Eye (tissue), 1 donor: ENCODE measurements around the gene ABLIM1.

ENCODE experiments used
- DNase-seq: peaks from one replicate; pipeline ENCODE4 v3.0.0-alpha.2; 2015

ABLIM1 gene

DNA sequence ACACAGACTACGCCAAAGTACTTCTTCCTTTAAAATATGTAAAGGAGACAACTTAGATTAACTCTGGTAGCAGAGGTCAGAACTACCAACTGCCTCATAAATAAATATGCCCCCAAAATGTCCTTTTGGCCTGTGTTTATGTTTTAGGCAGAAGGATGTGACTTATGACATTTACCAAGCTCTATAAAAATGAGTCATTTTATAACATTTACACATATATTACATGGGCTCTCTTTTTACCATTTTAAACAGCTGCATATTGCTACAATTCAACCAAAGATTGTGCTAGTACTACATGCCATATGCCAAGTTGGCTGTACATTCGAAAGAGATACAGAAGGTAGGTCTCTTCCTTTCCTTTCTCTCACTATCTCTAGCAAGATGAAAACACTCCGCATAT lies 12.4 kb downstream of the ABLIM1 start:
- no peak for DNase-seq

DNA sequence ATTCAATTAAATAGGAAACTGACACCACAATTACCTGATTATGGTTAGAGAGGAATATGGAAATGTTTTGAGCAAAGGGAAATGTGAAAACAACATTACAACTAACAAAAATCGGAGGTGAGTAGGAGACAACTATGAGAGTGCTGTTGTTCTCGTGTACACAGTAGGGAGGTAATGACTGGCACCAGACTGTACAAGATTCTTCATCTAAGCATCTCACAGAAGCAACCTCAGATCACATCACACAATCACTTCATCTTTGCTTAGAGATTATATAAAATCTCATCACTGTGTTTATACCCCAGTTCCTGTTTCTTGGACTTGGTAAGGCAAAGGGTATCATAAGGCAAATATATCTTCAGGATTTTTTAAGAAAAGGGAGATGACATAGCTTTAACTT lies 14.9 kb downstream of the ABLIM1 start:
- DNase-seq: no peak

DNA sequence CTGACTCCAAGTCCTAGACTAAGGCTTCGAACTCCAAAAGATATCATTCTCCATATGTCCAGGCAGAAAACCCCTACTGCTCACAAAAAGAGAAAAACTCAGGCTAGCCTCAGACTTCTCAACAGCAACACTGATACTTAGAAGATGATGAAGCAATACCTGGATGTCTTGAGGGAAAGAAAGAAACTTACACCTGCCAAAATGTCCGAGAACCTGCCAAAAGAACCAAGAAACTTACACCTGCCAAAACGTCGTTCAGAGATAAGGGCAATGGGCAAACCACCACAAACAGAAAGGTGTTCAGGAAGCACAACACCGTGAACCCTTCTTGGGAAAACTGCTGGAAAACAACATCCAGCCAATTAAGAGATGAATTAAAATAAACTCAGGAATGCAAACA lies 15.3 kb downstream of the ABLIM1 start:
- no peak for DNase-seq

DNA sequence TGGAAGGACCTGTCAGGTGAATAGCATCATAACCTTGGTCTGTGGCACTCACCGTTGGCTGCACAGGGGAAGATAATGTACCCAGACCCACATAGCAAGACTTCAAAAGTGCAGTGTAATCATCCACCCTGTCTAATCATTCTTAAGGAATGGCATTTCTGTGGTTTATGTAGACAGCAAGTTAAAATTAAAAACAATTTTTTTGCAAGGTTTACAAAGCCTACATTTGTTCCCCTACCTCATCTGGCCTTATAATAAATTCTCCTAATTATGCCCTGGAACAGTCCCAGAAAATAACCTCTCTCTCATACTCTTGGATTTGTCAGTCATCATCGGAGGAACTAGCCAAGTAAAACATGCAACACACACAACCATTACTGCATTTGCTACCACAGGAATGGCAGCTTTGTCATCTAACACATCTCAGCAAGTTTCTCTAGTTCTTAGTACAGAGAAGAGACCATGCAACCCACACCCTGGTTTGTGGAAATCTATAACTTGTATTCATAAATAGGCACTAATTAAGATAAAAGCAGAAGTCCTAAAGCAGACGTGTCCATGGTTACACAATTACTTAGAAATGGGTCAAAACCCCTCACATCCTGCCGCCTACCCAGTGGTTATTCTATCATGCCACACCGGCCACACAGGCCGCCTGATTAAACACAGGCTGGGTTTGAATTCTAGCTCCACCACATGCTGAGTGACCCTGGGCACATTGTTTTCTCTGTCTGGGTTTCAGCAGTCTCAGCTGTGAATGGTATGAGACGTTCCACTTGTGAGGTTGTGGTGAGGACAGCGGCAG lies 19.1 kb downstream of the ABLIM1 start:
- peak; percentile 85 for DNase-seq

DNA sequence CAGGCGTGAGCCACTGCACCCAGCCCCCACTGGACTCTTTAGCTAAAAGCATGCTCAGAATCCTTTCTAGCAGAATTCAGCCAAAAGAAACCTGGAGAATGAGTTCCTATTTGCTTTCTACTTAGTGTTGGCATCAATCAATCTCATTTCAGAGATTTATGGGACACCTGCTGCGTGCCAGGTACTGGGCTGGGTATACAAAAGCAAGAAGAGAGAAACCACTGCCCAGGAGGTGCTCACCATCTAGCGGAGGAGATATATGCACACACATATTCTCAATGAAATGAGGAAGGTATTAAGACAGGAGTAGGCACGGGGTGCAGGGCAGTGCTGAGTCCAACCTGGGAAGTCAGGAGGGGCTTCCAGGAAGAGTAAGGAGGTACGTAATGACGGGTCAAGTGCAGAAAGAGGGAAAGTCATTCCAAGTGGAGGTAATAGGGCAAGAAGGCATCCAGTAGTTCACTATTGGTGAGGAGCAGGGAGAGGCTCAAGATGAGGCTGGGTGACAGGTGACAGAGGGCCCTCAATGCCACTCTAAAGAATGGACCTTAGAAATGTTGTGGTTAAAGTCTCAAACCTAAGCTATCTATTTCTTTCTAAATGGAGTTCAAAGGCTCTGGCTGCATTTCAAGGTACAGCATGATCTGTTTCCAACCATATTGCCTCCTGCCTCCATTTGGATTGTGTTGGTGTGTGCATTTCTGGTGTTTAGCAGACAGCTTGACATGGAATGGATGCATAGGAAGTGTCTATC lies 22.1 kb downstream of the ABLIM1 start:
- DNase-seq: no peak

DNA sequence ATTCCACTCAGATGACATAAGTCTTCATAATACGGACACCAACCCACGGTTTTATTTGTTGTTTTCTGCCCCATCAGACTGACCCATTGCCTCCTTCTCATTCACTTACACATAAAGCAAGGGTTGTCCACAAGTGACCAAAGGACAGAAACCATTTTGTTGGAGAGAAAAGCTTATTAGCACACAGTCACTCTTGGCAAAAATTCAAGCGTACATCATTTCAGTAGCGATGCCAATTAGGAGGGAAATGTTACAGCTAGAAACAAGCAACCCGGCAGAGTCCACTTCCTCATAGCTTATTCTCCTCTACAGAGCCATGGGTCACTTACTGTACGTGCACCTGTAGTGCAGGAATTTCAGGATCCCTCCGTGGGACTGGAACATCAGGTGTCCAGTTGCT lies 23.0 kb downstream of the ABLIM1 start:
- peak; percentile 45 for DNase-seq

DNA sequence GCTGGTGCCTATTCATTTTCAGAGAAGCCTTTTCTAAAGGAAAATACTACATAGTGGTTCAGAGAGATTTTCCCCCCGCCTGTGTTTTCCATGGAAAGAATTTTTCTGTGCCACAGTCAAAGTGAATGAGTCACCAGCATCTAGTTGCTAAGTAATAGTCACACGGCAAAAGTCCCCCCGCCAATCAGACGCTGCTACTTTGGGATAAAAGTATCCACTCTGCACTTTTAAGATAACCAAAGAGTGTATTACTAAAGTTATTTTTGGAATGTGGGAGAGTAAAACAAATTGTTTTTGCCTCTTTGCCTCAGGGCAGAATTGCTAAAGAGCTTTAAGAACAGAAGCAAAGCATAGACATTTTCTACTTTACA lies 23.5 kb downstream of the ABLIM1 start:
- DNase-seq: peak; percentile 77

DNA sequence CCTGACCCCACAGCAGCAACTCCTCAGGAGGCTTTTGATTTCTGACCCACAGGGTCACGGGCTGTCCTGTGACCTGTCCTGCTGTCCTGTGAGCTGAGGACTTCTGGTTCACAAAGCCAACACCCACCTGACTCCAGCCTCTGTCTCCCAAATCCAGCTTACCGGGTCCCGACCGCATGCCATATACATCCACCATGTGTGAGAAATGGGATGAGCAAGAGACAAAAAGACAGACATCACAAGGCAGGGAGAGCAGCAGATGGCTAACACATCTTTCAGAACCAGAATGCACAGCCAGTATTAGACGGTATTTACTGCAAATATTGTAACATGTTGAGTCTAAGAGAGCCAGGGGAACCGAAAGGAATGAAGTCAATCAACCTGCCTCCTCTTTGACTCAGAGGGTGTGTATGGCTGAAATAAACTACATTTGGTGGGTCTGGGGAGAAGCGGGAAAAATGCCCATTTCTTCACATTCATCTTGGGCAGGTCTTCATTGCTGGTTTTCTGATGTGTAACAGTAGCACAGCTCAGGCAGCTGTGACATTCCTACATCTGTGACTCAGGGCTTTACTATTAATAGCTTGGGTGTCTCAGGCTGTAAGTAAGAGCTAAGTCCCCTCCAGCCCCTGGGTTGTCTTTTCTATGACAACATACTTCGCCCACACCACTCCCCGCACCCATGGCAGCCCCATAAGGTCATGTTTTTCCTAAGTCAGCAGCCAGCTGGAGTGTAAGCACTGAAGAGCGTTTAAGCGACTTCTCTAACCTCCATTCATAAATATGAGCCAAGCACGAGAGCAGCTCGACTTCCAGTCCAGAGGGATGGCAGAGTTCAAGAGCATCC lies 25.0 kb downstream of the ABLIM1 start:
- DNase-seq: peak; percentile 73

DNA sequence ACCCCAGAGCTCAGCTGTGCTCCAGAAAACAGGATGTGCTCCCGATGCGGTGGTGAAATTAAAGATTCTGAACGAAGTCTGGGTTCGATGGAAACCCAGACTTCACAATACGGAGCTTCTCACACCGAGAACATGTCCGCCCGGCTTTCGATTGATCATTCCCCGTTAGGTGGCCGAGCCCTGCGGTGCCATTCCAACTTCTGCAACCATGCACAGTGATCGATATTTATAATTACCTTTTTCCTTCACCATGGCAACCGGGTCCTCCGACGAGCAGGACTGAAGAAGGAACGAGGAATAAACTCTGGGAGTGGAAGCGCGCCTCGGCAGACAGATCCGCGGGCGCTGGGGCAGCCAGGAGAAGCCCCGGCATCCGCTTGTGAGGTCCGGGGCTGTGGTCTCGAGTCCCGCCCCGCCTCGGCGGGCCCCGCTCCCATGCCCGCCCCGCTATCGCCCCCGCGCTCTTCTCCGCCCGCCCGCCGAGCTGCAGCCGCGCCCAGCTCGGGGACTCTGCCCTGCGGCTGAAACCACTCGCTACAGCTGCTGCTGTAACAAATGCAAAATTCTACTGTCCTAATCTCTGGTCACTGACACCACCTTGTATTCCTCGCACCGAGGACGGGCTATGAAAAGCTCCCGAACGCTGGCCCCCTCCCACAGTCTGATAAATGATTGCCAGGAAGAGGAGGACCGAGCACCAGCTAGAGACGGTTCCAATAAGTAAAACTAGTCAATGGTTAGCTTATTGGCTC lies 26.2 kb downstream of the ABLIM1 start:
- DNase-seq: peak; percentile 83

DNA sequence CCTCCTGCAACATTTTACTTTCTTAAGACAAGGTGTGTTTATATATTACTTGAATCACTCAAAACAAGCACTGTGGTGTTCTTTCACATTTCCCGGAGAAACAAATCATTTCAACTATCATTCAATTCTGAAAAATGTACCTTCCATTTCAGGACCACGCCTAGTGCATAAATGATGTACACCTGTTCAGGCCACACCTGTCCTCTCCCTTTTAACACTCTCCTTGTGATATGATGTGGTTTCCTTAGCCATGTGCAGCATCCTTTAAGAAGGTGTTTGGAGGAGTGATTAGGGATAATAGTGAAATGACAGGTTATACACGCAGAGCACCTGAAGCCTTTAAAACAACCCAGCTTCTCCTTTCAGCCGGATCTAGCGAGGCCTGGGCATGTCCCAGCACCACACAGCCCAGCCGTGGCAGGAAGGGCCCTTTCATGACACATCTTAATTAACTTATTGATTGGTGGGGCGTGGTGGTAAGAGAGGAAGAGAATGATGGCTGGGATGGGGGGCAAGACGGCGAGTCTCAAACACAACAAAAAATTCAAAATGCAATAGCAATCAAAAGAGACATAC lies 26.9 kb downstream of the ABLIM1 start:
- DNase-seq: no peak

DNA sequence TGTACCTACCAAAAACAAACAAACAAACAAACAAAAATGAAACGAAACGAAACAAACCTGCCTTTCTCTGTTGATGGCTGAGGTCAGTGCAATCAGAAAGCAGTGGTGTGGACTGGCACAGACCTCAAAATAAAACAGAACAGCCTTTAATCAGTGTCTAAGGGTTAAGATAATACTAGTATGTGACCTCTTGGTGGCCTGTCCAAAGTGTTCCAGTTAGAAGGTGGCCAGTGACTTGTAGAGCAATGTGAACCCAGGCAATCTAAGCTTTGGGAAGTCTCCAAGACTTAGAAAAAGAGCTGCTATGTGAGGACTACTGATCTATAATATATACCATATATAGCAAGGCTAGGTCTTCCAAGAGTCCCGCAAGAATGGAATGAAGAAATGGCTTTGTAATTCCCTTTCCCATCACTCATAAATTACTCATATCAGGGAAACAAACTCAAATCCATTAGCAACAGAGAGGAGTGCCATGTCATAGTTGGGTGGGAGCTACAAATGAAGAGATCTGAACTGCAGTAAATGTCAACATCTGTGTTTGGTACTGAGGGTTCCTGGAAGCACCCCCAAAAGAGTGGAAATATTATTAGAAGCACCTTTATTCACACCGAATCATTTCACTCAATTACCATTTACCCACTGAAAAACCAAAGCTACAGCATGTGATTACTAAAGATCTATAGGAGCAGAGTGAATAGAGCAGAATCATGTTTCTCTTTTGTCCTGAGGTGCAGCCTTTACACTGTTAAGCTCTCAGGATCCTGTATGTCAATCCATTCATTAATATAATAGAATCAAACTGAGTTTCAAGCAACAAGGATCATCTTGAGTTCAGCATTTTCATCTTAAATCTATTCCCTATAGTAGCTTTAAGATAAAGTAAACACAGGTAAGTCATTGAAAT lies 28.0 kb downstream of the ABLIM1 start:
- DNase-seq: peak; percentile 30

DNA sequence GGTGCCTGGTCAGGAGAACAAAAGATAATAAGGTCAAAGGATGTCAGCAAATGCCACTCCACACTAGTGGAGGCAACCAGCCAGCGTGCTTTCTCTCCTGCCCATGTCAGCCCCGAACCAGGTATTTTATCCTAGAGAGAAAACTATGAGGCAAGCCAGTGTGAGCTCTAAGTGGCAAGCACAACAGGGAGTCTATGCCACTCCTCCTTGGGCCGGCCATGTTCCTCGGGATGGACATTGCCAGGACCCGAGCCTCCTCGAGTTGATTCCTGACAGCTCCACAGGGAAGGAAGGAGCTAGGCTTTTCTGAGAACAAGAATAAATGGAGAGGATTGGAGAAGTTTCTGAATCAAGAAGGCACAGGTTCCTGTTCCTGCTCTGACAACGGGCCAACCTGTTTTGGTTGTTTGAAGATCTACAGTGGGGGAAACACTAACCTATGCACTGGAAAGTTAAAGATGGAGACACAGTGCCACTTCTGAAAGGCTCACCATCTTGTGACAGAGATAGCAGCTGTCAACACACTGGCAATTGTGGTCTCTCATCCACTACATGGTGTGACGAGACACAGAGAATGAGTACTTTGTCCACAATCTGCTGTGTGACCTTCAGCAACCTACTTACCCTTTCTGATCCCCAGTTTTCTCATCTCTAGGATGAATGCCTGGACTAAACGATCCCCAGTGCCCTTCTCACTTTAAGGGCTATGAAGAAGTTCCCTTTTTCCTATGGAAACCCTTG lies 28.8 kb downstream of the ABLIM1 start:
- no peak for DNase-seq

DNA sequence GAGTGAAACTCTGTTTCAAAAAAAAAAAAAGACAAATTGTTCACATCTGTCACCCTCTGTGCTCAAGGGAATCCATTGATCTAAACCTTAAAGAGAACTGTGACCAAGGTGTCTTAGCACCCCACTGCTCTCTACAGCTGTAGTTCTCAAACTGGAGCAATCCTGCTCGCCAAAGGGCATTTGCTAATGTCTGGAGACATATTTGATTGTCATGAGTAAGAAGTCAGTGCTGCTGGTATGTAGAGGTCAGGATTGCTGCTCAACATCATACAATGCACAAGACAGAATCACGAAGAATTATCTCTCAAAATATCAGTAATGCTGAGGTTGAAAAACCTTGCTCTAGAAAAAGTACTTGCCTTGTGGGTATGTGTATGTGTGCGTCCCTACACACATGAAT lies 30.0 kb downstream of the ABLIM1 start:
- DNase-seq: no peak

DNA sequence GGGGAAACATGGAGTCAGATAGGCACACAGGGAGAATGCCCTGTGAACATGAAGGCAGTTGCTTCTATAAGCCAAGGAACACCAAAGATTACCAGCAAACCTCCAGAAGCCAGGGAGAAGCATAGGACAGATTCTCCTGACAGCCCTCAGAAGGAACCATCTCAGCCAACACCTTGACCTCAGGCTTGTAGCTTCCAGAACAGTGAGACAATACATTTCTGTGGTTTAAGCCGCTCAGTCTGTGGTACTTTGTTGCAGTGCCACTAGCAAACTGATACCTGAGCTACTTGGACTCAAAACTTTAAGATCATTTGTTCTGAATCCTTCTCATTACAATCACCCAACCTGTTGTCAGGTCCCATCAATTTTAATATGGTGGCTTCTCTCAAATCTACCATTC lies 31.2 kb downstream of the ABLIM1 start:
- no peak for DNase-seq

DNA sequence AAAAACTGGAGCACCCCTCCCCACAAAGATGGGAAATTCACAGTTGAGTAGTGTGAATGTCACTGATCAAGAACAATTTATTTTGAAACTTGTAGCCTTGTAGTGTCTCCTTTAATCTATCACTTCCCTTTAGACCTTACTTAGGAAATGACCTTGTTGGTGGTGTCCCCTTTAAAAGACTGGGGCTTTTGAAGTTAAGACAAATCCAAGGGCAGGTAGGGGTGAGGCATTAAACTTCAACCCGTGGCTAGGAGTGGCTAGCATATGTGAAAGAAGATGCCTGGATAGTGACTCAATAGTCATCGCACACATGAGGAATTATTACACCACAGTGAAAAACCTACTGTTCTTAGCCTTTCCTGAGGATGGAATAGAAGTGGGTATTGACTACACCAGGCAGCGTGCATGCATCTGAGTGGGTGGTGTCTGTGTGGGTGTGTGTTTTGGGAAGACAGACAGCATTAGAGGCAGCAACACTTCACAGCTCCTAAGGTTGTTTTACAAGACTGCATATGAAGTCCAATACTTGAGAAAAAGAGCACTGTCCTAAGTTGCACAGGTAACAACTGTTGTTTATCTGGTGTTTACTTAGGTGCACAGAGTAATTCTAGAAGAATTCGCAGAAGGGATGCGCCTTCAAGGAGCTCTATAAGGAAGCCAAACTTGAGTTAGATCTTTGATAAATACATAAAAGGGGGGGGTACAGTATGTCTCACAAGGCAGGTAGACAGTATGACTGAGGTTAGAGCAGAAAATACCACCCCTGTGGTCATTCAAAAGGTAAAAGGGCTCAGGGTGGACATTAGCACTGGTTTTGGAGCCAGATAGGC lies 32.9 kb downstream of the ABLIM1 start:
- DNase-seq: no peak

DNA sequence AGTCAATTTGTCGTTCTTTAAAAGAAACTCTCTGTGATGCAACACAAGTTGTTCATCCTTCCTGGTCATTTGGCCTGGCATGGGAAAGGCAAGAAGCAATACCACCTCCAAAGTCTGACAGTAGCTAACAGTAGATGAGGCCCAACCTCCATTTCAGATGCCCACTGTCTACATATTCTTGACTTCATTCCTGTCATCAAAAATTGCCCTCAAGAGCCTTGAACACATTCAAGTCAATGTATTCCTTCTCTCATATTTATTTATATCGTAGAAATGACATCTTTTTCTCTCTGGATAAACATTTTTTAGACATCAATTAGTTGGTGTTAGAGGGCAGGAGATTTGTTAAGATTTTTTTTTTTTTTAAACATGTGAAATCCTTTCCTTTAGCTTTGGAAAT lies 33.7 kb downstream of the ABLIM1 start:
- DNase-seq: no peak

DNA sequence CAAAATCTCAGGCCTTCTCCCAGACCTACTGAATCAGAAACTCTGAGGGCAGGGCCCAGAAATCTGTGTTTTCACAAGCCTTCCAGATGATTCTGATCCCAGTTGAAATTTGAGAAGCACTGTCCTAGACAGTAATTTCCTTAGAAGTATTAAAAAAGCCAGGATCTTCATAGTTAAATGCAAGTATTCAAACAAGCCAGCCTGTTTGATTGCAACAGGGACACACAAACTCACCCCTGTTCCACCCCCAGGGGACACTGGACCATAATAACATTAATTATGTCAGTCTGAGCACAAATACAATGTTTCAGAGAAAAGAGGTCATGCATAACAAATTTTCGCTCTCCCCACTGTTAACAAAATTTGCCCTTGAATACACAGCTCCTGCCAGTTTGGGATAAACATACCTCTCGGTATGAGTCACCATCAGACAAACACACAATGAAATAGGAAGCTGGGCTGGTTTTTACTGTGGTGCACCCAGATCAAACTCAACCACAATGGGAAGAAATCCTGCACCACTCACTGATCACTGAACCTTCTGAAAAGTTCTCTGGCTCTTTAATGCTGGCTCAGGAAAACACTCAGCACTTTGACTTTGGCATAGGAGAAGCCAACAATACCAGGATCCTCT lies 34.3 kb downstream of the ABLIM1 start:
- DNase-seq: peak; percentile 73

DNA sequence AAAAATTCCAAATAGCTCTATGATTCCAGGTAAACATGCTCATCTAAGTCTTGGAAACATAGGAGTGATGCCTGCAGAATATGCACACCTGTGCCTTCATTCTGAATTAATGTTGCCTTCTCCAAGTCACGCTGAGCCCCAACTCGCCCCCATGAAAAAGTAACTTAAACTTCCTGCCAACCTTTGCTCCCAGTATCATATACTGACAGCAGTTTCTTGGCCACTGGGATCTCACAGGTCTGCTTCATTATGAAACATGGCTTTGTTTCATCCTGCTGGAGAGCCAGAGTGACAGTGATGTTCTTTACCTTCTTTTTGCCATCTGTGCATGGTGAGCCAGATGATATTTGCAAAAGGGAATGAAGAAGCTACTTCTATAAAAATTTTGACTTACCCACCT lies 34.9 kb downstream of the ABLIM1 start:
- no peak for DNase-seq

DNA sequence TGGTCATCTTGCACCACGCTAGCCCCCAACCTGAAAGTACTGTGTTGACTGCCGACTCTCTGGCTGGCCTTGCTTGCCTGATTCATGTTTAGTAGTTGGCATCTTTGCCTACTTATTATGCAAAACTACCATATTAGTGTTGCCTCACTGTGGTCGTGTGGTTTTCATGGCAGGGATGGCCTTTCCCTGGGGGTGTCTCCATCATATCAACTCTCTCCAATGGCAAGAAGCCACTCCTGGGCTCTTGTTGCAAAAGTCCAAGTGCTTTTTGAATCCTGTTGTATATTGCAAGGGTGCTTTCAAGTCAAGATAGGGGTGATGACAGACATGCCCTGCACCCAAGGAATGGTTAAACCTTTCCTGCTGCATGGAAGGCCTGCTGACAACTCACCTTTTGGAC lies 39.4 kb downstream of the ABLIM1 start:
- DNase-seq: no peak
